Measurements from ENCODE around the gene RBFOX2. TPM values are rescaled to one million over a fixed set of nuclear protein-coding genes. Genes with fewer than 3 reads are reported as not detected.
A peak's percentile ranks its signal among the peaks of the same experiment; 100 is the strongest.

Gene RBFOX2
- total and polyA plus RNA-seq, 2 of the 8 experiments (the other 6 are each of a cell fraction or from before 2014, with no cell fraction given) = 121 to 122 TPM

GRCh38 chr22:35834061-35834460, 194.6 kb downstream of the RBFOX2 start:
- H3K56ac ChIP-seq (replicated peaks; ENCODE audit: insufficient read length, low read depth, low read length) = no peak overlapping the region
- no peak for TF ChIP-seq JUND (IDR thresholded peaks at IDR 0.05; ENCODE audit: low read length)
- no peak for TF ChIP-seq SIN3A (conservative IDR thresholded peaks at IDR 0.05 in 1 of 2, IDR thresholded peaks at IDR 0.05 in 1 of 2; ENCODE audit: low read depth in 1 of 2, low read length in 2 of 2)
- no peak for TF ChIP-seq SP4 (IDR thresholded peaks at IDR 0.05; ENCODE audit: low read length)
- no peak for TF ChIP-seq BRCA1 (IDR thresholded peaks at IDR 0.05; ENCODE audit: low read depth, low read length)
- TF ChIP-seq EZH2 (IDR thresholded peaks at IDR 0.05; ENCODE audit: low read depth, low read length, severe bottlenecking) = no peak
- no peak for TF ChIP-seq ATF3 (IDR thresholded peaks at IDR 0.05; ENCODE audit: insufficient read depth, low read depth, low read length)
- TF ChIP-seq PHF8 (conservative IDR thresholded peaks at IDR 0.05; ENCODE audit: low read depth, low read length) = no peak
- no peak for TF ChIP-seq KDM5A (IDR thresholded peaks at IDR 0.05; ENCODE audit: low read length)
- no peak for TF ChIP-seq ATF2 (IDR thresholded peaks at IDR 0.05; ENCODE audit: low read length)
- TF ChIP-seq KDM4A (IDR thresholded peaks at IDR 0.05; ENCODE audit: low read depth, low read length, severe bottlenecking) = no peak
- TF ChIP-seq EGR1 (IDR thresholded peaks at IDR 0.05; ENCODE audit: borderline replicate concordance, low read depth, low read length) = no peak
- no peak for TF ChIP-seq POLR2AphosphoS5 (IDR thresholded peaks at IDR 0.05; ENCODE audit: low read depth, low read length)

More at GRCh38 chr22:35834061-35834460, 194.6 kb downstream of the RBFOX2 start:
- WGBS, 2 experiments (ENCODE audit: extremely low coverage in 1 of 2, insufficient coverage in 1 of 2, insufficient read length in 1 of 2, insufficient replicate concordance in 2 of 2, low coverage in 1 of 2, low lambda C conversion rate in 2 of 2, missing lambda C conversion rate in 1 of 2) = 80% methylated on average over 3 of the region's 3 CpGs; no CpG with 5 or more reads in 1 of the 2 experiments
- Histone ChIP-seq H3K79me1 (ENCODE audit: low read depth, low read length) (no peaks in the 10 kb centered on the region), H2BK5ac (ENCODE audit: low read depth, low read length) (no peak overlapping the region), H3K18ac (ENCODE audit: extremely low read depth, low read length) (no peak overlapping the region), H3K23me2 (ENCODE audit: low read depth, low read length) (0 out of 2 replicates have a peak, but pooled peaks cover under 1% of the 10 kb centered on the region), H3K9me3 (ENCODE audit: insufficient read depth in 2 of 2, low read depth in 1 of 2, low read length in 1 of 2) (no peaks in the 10 kb centered on the region), H3K27me3 (replicated peaks in 1 of 4; ENCODE audit: control insufficient read depth in 3 of 4, extremely low read depth in 1 of 4, insufficient read depth in 3 of 4, low read length in 3 of 4) (no peaks in the 10 kb centered on the region), H3K9ac (replicated peaks in 1 of 4; ENCODE audit: extremely low read depth in 1 of 4, low read depth in 3 of 4, low read length in 3 of 4) (no peak overlapping the region), H3K4me1 (replicated peaks in 1 of 4; ENCODE audit: control insufficient read depth in 3 of 4, insufficient read depth in 4 of 4, low read length in 3 of 4) (peaks cover 2 to 30% (median 15%) of the 10 kb centered on the region in 4 experiments; a peak in 5 of 7 replicates), H3K79me2 (ENCODE audit: control insufficient read depth in 1 of 2, insufficient read depth in 2 of 2, low read length in 2 of 2) (peaks cover 5 to 91% of the 10 kb centered on the region in 2 experiments), H4K5ac (ENCODE audit: insufficient read length, low read depth, low read length) (no peak overlapping the region), H3K4me3 (ENCODE audit: extremely low read depth in 1 of 4, insufficient read depth in 2 of 4, low read depth in 3 of 4, low read length in 4 of 4) (peak overlapping the region in 1 of 4 experiments; percentile 61; a peak in 1 of 8 replicates), H3K23ac (ENCODE audit: insufficient read length) (no peak overlapping the region), H4K8ac (ENCODE audit: extremely low read depth, insufficient read depth, low read length) (no peak overlapping the region), H2AFZ (ENCODE audit: low read length) (no peak overlapping the region), H3K4ac (replicated peaks; ENCODE audit: insufficient read length, low read depth, low read length) (no peak overlapping the region), H3K27ac (ENCODE audit: low read depth, low read length) (no peak overlapping the region), H3K36me3 (ENCODE audit: control insufficient read depth in 2 of 4, insufficient read depth in 4 of 4, low read length in 3 of 4) (no peaks in the 10 kb centered on the region), H2AK5ac (ENCODE audit: low read depth, low read length) (no peak overlapping the region), H2BK120ac (replicated peaks; ENCODE audit: low read depth, low read length) (no peak overlapping the region), H2BK15ac (ENCODE audit: low read length) (no peak overlapping the region), H4K91ac (replicated peaks; ENCODE audit: insufficient read length, low read length) (no peak overlapping the region), H3K14ac (ENCODE audit: insufficient read length) (no peak overlapping the region), H2BK12ac (ENCODE audit: low read depth, low read length) (no peak overlapping the region), H4K20me1 (replicated peaks in 1 of 2; ENCODE audit: control insufficient read depth in 1 of 2, insufficient read depth in 2 of 2, low read length in 2 of 2) (peaks cover 2 to 4% of the 10 kb centered on the region in 2 experiments), H3K4me2 (ENCODE audit: insufficient read depth in 1 of 2, low read depth in 2 of 2, low read length in 2 of 2) (peak overlapping the region in 1 of 2 experiments; percentile 91; a peak in 2 of 4 replicates), H2BK20ac (ENCODE audit: low read length) (no peak overlapping the region)
- DNase-seq (ENCODE audit: low read depth in 1 of 2, low spot score in 2 of 2) (no peak), FAIRE-seq (no peak)
- POLR2A ChIA-PET (ENCODE audit: partially characterized antibody) = no interaction called here
- CTCF ChIA-PET (ENCODE audit: partially characterized antibody) = interaction anchor here (0.5 kb wide), 1 partner anchor 571 kb away, joined by 4 read pairs; no protein-coding TSS in a partner anchor

Measured in H1 (cell line).